ENCODE data around the gene ACSS1.

The ACSS1 gene

DNA sequence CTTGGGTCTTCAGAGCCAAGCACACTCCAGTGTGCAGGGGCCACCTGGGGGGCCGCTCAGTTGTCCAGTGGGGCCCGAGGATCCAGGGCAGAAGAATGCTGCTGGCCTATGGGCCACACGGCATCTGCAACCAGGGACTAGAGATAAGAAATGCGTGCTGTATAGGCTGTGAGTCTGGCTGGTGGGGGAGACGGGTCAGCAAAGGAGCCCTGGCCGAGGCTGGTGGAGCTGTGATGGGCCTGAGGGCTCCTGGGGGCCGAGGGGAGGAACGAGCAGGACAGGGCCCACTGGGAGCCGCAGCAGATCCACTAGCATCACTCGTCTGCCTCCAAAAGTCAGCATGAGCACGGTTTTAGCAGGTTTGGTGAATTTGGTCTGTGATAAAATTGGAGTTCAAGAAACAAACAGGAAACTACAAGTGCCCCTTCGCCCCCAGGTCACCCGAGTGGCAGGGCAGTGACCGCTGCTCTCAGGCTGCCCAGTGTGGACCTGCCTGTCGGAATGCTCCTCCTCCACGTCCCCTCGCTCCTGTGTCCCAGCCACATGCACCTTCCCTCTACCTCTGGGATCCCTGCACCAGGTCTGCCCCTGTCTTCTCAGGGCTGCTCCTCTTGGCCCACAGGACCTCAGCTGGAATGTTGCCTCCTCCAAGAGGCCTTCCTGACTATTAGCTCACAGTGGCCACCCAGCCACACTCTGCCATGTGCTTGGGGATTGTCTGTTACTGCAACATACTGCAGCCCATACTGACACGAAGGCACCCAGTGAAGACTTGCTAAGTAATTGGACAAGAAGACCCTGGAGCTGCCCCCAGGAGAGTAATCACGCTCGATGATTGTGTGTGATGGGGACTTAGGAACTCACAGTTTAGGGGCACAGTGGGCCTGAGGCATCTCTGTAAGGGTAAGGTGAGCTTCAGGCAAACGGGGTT is 10.9 kb downstream of the ACSS1 start:
- TF ChIP-seq CTCF (conservative IDR thresholded peaks at IDR 0.05) (no peak), ZFX (IDR thresholded peaks at IDR 0.05) (no peak)
- H3K27ac ChIP-seq: peak overlapping the region; percentile 64

GRCh38 chr20:25046181-25046641 is 11.7 kb downstream of the ACSS1 start:
- H3K27ac ChIP-seq: peak overlapping the region; percentile 64; the same call in 1 of the 2 replicates
- no peak for TF ChIP-seq CTCF (conservative IDR thresholded peaks at IDR 0.05)
- no peak for TF ChIP-seq ZFX (IDR thresholded peaks at IDR 0.05)

DNA sequence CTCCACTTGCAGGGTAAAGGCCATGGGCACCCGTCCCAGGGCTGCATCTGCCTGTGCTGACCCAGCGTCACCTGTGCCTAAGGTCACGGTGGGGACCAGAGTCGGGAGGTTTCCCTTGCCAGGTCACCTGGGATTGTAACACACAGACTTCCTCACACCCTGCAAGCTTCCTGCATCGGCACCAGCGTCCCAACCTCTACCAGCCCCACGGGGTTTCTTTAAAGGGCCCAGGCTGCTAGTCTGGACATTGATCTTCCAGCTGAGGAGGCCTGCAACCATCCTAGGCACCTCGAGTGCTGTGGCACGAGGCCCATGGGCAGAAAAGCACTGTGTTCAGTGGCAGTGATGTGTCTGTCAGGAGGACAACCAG is 12.6 kb downstream of the ACSS1 start:
- H3K27ac ChIP-seq: no peak overlapping the region
- TF ChIP-seq CTCF (conservative IDR thresholded peaks at IDR 0.05) (no peak), ZFX (IDR thresholded peaks at IDR 0.05) (no peak)

DNA sequence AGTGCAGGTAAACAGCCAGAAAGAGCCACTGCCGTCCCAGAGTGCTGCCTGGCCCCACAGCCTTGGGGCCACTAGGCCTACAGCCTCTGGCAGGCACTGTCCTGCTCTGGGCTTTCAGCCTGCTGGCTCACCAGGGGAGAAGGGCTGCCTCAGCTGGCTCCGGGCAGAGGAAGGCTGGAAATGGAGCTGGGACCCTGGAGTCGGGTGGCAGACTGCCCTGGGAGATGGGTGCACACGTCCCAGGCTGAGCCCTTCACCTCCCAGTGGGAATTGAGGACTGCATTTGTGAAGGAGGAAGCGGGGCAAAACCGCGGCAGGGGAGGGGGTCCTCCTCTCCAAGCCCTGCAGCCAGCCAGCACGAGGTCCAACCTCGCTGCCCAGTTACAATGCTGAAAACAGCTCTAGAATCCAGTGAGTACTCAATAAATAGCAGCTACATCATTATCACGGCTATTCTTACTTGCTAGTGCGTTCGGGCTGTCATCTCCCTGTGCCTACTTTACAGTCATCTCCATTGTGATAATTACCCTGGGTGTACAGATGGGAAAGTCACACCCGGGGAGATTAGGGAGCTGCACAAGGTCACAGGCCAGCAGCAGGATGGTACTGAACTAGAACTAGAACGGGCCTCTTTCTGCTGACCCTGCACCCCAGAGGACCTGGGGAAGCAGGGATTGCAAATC is 13.1 kb downstream of the ACSS1 start:
- no peak for TF ChIP-seq CTCF (conservative IDR thresholded peaks at IDR 0.05)
- TF ChIP-seq ZFX (IDR thresholded peaks at IDR 0.05): no peak
- H3K27ac ChIP-seq: no peak overlapping the region

GRCh38 chr20:25044261-25044560 is 13.7 kb downstream of the ACSS1 start:
- no peak overlapping the region for H3K27ac ChIP-seq
- no peak for TF ChIP-seq CTCF (conservative IDR thresholded peaks at IDR 0.05)
- no peak for TF ChIP-seq ZFX (IDR thresholded peaks at IDR 0.05)

DNA sequence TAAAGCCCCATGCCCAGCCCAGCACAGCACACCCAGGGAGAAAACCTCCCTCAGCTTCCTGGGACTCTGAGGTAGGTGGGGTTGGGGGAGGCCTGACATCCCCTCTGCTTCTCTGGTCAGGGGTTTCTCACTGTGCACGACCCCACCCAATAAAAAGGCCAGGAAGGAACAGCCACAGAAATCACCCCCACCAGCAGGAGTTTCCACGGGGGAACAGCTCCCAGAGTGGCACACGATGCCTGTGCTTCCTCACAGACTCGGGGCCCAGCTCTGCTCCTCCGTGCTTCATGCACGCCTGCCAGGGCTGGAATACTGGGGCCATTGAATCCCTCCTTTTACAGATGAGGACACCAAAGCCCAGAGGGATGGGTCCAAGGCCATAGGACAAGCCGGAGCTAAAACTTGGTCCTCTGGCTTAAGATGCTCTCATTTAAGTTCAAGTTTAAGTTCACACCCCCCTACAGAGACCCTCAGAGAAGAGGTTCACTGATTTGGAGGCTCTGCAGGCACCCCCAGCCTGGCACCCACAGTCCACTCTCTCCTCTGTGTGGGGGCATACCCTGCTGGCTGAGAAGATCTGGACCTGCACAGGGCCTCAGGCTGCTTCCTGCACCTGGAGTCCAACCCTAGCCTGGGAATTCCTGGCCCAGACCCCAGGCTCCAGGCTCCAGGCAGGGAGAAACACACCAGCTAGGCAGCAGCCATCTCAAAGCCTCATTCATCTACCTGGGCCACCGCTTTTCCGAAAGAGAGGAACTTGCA is 14.3 kb downstream of the ACSS1 start:
- H3K27ac ChIP-seq: peak overlapping the region; percentile 2; the same call in 1 of the 2 replicates
- TF ChIP-seq ZFX (IDR thresholded peaks at IDR 0.05) (no peak), CTCF (conservative IDR thresholded peaks at IDR 0.05) (no peak)
